Inflammatory macrophage treated with lipopolysaccharide for 1 hour (primary cell): ENCODE data around the gene ZFP2.
"Not testable (repeated sequence)": the region's sequence is repeated elsewhere in the genome, so short reads cannot be mapped to it uniquely, and the experiment has no call there.

Experiments used
- DNase-seq, 2 donors: peaks; one replicate each; pipeline ENCODE4 v3.0.0-alpha.2; 2020 to 2022

The ZFP2 gene

DNA sequence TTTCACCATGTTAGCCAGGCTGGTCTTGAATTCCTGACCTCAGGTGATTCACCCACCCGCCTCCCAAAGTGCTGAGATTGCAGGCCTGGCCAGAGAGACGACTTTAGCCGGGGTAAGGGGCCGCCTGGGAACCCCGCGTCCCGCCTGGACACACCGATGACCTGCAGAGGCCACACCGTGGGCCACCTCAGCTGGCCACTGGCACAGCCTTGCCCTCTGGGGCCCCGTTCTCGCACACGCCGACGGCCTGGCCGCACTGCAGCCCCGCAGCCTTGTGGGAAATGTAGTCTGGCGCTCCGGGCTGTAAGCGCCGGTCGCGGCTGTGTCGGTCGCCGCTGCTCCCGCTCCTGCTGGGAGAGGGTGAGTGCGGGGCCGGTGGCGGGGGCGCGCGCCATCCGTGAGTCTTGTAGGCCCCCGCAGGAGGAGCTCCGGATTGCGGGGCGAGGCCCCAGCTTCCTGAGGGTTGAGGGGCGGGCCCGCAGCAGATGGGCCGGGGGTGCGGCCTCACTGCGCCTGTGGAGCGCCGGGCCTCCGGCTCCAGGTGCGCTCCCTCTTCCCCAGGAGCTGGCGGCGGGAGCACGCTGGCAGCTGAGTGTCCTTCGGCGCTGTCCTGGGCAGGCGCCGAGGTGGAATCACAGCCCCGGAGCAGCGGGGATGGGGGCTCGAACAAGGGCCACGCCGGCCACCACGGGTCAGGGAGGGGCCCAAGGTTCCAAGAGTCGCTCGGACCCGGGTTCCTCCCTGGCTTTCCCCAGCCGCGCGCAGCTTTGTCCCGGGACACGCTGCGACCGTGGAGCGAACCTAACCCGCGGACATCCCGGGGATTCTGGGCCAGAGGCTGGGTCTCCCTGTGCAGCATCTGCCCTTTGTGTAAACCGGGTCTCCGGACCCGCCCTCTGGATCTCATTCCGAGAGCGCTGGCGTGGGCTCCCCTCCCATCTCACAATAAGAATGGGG, at the start of gene ZFP2:
TSS of gene ZFP2 (plus strand) at position 299 of the 957 bp plus-strand sequence. CDS start 35,401 bp downstream, outside the sequence.
- DNase-seq = no peak

DNA sequence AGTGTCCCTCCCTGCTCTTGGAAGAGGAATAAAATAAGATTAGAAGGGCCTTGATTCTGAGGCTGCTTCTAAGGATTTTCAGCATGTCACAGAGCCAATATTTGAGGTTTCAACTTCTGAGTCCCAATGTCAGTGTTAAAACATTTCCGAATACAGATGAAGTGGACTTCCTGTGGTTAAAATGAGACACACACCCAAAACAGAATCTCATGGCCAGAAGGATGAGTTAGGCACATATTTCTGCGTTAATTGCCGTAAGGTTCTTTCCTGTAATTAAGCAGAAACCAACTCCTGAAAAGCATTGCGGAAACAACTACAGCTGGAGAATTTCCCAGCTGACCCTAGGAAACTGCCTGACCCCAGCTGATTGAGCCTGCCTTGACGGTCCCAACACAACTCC, 46.4 kb upstream of the ZFP2 start:
- DNase-seq = no peak

DNA sequence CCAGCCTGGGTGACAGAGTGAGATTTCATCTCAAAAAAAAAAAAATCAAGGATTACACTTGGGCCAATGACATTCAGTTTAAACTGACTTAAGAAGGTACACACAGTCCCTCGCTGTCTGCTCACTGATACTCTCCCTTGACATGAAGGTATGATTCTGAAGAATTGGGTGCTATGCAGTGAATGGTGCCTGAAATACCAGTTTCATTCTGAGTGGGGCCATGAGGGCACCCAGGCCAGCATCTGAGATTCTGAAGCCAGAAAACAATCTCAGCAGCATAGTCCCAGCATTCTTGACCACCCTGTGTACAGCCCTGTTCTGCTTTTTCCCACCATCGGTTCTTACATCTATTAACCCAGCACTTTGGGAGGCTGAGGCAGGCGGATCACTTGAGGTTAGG, 43.8 kb upstream of the ZFP2 start:
- DNase-seq = no peak

DNA sequence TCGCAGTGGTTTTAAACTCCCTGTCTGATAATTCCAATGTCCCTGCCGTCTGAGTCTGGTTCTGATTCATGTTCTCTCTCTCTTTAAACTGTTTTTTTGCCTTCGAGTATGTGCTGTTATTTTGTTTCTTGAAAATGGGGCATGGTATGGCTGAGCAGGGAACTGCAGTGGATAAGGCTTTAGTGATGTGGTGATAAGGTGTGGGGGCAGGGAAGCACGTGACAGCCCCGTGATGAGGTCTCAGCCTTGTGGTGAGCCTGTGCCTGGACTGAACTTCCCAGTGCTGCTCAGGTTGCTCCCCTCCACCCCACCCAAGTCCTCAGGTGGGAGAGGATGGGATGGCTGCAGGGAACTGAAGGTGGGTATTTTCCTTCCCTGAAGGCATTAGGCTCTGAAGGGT, 41.4 kb upstream of the ZFP2 start:
- DNase-seq = no peak

DNA sequence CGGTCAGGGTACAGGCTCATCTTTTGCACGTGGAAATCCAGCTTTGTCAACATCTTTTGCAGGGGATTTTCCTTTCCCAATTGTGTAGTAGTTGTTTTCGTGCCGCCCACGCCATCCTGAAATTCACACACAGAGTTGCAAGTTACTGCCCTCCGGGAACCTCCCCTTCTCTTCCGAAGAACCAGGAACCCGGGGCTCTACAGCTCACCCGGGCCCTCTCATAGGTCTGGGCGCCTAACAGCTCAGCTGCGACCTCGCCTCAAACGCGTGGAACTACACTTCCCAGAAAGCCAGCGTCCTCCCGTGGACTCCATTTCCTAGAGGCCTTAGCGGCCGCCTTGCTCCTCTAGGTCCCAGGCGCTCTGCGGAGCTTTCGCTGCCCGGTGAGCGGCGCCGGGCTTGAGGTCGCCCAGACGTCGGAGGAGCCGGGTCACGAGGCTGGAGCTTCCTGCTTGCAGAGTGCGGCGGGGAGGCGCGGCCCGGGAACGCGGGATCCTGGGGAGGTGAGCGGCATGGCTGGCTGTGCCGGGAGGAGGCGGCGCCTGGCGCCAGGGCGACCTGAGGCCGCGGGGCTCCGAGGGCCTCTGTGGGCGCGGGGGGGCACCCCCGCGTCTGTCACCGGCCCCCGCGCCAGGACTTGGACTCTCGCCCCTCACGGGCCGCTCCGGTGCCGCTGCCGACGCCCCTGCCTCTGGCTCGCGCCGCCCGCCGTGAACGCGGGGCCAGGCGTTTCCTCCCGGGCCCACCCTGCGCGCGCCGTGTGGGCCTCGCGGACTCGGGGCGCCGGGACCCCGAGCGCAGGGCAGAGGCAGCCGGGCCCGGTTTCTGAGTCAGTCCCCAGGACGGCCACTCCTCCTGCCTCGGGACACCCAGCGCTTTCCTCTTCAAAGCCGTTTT, 35.8 kb upstream of the ZFP2 start, which contains the start of gene ZNF354B:
TSS of gene ZNF354B (plus strand) at position 329 of the 897 bp plus-strand sequence. CDS start 1,095 bp downstream, outside the sequence.
- peak; percentile 94 to 98 for DNase-seq

DNA sequence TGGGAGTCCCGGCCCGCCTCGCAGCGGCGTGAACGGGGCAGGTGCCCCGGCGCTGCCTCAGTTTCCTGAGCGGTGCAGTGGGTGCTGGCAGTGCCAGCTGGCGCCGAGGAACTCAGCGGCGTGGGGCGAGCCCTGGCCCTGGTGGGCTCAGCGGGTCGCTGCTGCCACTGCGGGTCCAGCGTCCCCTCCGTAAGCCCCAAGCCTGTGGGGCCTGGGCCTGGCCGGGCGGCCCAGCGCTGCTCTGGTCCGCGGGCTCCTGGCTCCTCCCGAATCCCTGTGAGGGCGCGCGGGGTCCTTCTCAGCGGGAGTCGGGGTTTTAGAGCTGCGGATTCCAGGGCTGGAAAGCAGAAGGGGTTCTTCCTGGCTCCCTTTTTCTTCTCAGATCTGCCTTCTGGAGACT, 35.1 kb upstream of the ZFP2 start:
- DNase-seq = not testable (repeated sequence)

DNA sequence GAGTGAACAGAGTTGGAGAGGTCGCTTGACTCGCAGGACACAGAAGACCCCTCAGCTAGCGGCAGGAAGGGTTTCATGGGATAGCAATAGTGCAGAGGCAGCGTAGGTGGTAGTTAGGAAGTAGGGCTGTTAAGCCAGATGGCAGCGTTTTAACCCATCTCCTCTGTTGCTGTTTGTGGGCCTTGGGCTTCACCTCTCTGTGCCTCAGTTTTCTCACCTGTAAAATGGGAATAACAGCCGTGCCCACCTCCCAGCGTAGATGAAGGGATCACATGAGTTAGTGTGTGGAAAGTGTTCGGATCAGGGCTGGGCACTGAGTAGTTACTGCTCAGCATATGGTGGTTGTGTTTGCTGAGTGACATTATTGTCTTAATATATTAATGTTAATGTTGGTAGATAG, 34.1 kb upstream of the ZFP2 start:
- DNase-seq = no peak

DNA sequence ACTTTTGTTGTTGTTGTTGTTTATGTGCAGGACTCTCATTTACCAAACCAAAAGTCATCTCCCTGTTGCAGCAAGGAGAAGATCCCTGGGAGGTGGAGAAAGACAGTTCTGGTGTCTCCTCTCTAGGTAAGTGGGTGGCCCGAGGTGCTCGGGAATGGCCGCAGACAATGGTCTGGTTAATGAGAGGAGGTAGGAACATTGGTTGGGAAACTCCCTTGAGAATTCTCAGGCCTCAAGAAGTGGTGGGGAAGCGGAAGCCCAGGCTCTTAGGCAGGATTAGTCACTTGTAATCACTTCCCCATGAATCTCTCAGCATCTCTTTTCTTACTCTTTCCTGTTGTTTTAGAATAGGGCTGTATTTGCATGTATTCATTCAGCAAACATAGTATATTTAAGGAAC, 28.8 kb upstream of the ZFP2 start:
- peak; percentile 5 to 55 for DNase-seq

DNA sequence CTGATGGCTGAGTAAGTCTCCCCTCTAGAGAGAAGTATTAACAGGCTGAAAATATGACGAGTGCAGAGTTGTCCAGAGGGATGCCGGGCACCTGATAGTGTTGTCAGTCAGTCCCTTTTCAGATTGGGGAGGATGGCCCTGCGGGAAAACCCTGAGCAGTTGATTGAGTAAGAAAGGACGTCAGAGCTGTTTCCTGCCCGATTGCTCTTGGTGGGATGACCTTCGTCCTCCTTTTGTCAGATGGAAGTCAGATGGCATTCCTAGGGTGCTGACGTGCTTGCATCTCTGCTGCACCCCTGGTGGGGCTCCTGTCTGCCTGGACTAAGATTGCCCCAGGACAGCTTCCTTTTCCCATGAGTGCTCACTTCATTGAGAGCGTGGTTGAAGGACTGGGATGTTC, 26.1 kb upstream of the ZFP2 start:
- peak; percentile 12 to 30 for DNase-seq

DNA sequence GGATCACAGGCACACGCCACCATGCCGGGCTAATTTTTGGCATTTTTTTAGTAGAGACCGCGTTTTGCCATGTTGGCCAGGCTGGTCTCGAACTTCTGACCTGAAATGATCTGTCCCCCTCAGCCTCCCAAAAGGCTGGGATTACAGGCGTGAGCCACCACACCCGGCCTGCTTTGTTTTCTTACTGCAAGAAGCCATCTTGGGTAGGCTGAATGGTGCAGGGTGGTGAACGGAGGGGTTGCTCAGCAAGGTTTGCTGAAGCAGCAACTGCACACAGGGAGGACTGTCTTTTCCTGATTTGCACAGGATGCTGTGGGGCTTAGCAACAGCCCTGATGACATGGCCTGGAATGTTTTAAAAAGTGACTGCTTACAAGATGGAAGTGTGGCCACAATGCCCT, 25.3 kb upstream of the ZFP2 start:
- DNase-seq = no peak

DNA sequence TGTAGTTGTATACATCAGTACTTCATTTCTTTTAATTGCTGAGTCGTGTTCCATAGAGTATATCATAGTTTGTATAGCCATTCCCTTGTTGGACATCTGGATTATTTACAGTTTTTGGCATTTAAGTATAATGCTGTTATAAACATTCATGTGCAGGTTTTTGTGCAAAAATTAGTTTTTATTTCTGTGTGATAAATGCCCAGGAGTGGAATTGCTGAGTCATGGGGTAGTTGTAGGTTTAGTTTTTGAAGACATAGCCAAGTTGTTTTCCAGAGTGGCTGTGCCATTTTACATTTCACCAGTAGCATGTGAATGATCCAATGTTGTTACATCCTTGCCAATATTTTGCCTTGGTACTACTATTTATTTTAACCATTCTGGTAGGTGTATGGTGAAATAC, 23.4 kb upstream of the ZFP2 start:
- DNase-seq = no peak

DNA sequence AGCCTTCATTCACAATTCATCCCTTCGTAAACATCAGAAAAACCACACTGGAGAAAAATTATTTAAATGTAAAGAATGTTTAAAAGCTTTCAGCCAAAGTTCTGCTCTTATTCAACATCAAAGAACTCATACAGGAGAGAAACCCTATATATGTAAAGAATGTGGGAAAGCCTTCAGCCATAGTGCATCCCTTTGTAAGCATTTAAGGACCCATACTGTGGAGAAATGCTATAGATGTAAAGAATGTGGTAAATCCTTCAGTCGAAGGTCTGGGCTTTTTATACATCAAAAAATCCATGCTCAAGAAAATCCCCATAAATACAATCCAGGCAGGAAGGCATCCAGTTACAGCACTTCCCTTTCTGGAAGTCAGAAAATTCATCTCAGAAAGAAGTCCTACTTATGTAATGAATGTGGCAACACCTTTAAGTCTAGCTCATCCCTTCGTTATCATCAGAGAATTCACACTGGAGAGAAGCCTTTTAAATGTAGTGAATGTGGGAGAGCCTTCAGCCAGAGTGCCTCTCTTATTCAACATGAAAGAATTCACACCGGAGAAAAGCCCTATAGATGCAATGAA, 12.5 kb upstream of the ZFP2 start:
- not testable (repeated sequence) for DNase-seq

DNA sequence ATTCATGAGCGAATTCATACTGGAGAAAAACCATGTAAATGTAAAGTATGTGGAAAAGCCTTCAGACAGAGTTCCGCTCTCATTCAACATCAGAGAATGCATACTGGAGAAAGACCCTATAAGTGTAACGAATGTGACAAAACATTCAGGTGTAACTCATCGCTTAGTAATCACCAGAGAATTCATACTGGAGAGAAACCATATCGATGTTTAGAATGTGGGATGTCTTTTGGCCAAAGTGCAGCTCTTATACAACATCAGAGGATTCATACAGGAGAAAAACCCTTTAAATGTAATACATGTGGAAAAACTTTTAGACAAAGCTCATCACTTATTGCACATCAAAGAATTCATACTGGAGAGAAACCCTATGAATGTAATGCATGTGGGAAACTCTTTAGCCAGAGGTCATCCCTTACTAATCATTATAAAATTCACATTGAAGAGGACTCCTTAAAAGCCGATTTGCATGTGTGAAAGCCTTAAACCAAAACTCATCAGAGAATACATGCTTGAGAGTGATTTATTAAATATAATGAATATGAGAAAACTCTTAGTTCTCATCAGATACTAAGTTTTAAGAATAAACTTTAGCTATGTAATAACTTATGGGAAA, 11.8 kb upstream of the ZFP2 start:
- no peak for DNase-seq

DNA sequence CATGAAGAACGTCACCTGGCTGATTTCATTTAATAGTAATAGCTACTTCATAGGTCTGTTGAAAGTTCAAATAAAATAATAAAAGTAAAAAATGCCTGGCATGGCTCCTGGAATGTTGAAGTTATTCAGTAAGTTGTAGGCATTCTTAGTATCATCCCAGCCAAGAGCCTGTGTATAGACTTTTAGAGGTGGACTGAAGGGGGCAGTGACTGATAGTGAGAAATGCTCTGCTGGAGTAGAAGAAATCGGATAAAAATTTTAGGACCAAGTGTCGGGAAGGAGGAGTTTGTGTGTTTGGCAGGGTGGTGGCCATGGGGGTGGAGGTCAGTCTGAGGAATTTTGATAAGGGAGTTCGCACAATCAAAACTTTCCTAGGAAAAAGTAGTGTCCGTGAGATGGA, 3.6 kb downstream of the ZFP2 start:
- no peak for DNase-seq

DNA sequence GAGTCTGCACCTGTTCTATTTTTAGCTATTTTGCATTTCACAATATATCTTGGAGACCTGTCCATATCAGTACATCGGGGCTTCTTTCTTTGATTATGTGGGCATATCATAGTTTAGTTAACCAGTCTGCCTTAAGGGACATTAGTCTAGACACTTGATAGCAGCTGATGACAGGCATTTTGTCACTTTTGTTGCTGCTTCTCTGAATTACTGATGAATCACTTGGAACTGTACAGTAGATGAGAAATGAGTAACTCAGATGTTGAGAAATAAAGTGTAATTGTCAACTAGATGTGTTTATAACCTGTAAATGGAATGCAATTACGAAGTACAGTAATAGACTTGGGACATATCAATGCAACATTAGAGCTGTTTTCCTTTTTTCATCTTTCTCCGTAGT, 7.1 kb downstream of the ZFP2 start:
- DNase-seq = no peak

DNA sequence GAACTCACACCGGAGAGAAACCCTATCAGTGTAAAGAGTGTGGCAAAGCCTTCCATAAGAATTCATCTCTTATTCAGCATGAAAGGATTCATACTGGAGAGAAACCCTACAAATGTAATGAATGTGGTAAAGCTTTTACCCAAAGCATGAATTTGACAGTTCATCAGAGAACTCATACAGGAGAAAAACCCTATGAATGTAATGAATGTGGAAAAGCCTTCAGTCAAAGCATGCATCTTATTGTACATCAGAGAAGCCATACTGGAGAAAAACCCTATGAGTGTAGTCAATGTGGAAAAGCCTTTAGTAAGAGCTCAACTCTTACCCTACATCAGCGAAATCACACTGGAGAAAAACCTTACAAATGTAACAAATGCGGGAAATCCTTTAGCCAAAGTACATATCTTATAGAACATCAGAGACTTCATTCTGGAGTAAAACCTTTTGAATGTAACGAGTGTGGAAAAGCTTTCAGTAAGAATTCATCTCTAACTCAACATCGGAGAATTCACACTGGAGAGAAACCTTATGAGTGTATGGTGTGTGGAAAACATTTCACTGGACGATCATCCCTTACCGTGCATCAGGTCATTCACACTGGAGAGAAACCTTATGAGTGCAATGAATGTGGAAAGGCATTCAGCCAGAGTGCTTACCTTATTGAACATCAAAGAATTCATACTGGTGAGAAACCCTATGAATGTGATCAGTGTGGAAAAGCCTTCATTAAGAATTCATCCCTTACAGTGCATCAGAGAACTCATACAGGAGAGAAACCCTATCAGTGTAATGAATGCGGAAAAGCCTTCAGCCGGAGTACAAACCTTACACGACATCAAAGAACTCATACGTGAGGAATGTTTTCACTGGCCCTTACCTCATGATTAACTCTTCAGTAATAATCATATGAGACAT, 36.4 kb downstream of the ZFP2 start:
- no peak for DNase-seq

DNA sequence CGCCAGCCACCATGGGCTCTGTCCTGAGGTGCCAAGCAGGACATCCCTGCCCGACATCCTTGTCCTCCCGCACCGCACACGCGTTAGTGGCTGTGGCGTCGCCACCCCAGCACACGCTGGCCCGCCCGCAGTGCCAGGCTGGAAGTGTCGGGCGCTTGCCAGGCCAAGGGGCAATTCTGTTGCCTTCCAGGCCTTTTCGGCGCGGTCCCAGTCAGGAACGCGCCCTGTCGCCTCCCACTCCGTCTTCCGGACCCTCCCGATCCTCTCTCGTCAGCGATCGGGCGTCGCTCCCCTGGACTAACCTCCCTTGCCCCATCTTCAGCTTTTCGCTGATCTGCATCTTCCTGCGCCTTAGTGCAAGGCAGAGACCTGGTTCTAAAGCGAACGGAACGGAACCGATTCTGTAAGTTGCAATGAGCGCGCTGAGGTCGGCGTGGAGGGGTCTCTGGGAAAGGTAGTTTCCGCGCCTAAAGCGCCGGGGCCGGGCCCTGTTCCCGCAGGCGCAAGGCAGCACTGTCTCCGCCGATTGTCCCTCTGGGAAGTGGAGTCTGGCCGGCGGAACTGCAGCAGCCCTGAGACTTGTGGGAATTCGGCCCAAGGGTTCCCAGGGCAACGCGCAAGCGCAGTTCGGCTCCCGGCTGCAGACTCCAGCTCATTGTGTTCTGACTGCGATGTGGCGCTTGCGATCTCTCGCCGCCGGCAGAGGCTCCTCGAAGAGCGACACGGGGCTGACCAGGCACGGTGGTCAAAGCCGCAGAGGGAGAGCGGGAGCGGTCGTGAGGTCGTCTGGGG, 45.1 kb downstream of the ZFP2 start, which contains the start of gene ZNF454:
TSS of gene ZNF454 (plus strand) at position 630 of the 792 bp plus-strand sequence. CDS start 1,594 bp downstream, outside the sequence.
- DNase-seq = no peak

DNA sequence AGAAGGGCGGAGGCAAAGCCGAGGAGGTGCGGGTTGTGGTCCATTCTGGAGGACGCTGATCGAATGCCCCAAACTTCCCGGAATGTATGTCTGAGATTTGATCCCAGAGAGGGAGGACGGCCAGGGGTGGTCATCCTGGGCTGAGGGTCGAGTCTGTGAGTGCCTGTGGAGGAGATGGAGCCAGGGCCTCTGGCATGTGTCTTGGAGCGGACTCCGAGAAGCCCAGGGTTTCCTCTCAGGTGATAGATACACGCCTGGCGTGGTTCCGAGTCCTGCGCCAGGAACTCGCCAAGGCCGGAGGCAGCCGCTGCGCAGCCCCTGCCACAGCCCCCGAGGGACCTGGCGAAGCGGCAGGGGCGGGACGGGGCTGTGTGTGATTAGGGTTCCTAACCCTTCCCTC, 45.6 kb downstream of the ZFP2 start:
- no peak for DNase-seq

DNA sequence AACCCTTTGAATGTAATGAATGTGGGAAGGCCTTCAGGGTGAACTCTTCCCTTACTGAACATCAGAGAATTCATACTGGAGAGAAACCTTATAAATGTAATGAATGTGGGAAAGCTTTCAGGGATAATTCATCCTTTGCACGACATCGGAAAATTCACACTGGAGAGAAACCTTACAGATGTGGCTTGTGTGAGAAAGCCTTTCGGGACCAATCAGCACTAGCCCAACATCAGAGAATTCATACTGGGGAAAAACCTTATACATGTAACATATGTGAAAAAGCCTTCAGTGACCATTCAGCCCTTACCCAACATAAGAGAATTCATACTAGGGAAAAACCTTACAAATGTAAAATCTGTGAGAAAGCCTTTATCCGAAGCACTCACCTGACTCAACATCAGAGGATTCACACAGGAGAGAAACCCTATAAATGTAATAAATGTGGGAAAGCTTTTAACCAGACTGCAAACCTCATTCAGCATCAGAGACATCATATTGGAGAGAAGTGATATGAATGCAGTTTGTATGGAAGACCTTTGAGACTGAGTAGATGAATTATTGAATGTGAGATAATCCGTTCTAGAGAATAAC, 69.8 kb downstream of the ZFP2 start:
- no peak for DNase-seq

DNA sequence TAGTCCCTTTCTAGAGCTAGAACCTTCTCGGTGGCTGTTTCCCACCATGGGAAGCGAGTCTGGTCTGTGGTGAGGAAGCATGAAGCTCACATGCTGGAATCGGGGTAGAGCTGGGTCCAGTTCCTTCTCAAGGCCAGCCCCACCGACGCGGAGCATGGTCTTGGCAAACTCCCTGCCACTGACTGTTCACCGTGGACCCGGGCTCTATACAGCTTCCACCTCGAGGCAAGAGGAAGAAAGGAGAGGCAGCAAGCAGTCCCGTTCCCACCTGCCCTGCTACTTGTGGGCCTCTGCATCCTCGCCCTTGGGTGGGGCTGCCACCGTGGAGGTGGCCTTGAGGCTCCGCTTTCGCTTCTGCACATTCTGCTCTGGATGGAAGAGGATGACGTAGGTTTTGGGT, 85.7 kb downstream of the ZFP2 start:
- no peak for DNase-seq
